Testis (tissue), 2 donors: ENCODE results near the gene MIB2.

Experiments used
- POLR2A ChIP-seq: fragments of 450-650 bp; IDR thresholded peaks from one replicate; pipeline ENCODE4 v1.6.1; 2017; ENCODE audit warnings: antibody characterized with exemption, mild to moderate bottlenecking, moderate library complexity
- TF ChIP-seq, protein P1 (sequence below), 3 experiments: fragments of 450-650 bp in 2 of 3; fragments of 200-600 bp in 1 of 3; sonication (generic) in 1 of 3; IDR thresholded peaks; one replicate each; pipeline ENCODE4 v1.5.1; 2016 to 2019; ENCODE audit warnings: antibody characterized with exemption in 3 of 3, mild to moderate bottlenecking in 2 of 3, moderate library complexity in 1 of 3

DNA sequence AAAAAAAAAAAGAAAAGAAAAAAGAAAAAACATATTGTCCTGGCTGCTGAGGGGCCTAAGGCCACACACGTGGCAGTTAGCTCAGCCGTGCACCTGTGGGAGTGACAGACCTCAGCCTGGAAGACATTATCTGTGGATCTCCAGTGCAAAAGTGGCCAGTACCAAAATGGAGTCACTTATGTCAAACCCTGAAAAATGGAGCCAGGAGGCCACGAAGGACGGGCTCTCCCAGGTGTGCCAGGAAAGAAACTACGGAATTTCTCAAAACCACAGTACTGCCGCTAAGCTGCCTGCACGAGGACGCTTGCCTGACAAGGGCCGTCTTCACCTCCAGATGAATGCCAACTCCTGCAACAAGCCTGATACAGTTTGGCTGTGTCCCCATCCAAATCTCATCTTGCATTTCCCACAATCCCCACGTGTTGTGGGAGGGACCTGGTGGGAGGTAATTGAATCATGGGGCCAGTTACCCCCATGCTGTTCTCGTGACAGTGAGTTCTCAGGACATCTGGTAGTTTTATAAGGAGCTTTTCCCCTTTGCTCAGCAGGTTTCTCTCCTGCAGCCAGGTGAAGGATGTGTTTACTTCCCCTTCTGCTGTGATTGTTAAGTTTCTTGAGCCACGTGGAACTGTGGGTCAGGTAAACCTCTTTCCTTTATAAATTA, 5.3 kb upstream of the MIB2 start:
- TF ChIP-seq POLR2A, result no peak
- TF ChIP-seq, protein P1, sequence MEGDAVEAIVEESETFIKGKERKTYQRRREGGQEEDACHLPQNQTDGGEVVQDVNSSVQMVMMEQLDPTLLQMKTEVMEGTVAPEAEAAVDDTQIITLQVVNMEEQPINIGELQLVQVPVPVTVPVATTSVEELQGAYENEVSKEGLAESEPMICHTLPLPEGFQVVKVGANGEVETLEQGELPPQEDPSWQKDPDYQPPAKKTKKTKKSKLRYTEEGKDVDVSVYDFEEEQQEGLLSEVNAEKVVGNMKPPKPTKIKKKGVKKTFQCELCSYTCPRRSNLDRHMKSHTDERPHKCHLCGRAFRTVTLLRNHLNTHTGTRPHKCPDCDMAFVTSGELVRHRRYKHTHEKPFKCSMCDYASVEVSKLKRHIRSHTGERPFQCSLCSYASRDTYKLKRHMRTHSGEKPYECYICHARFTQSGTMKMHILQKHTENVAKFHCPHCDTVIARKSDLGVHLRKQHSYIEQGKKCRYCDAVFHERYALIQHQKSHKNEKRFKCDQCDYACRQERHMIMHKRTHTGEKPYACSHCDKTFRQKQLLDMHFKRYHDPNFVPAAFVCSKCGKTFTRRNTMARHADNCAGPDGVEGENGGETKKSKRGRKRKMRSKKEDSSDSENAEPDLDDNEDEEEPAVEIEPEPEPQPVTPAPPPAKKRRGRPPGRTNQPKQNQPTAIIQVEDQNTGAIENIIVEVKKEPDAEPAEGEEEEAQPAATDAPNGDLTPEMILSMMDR (IDR thresholded peaks at IDR 0.05), result no peak
